ENCODE results near the gene FAM131B.

Gene FAM131B

GRCh38 chr7:143358626-143359025, 3.9 kb downstream of the FAM131B start:
- Histone ChIP-seq H3K27ac (ENCODE audit: low read depth, low read length) (no peak overlapping the region), H3K4me1 (ENCODE audit: control insufficient read depth, insufficient read depth, low read length) (no peaks in the 10 kb centered on the region), H3K36me3 (ENCODE audit: control insufficient read depth, insufficient read depth, low read length) (no peaks in the 10 kb centered on the region), H3K9ac (ENCODE audit: low read length) (no peak overlapping the region), H3K27me3 (ENCODE audit: control insufficient read depth, insufficient read depth, low read length) (peaks cover 4% of the 10 kb centered on the region), H3K4me3 (ENCODE audit: low read length) (no peak overlapping the region)

GRCh38 chr7:143356414-143357050, 6.0 kb downstream of the FAM131B start:
- H3K27ac ChIP-seq (ENCODE audit: low read depth, low read length): no peak overlapping the region
- no peak overlapping the region for H3K9ac ChIP-seq (ENCODE audit: low read length)
- H3K36me3 ChIP-seq (ENCODE audit: control insufficient read depth, insufficient read depth, low read length): no peaks in the 10 kb centered on the region
- H3K4me3 ChIP-seq (ENCODE audit: low read length): no peak overlapping the region
- no peaks in the 10 kb centered on the region for H3K4me1 ChIP-seq (ENCODE audit: control insufficient read depth, insufficient read depth, low read length)
- peaks cover 4% of the 10 kb centered on the region for H3K27me3 ChIP-seq (ENCODE audit: control insufficient read depth, insufficient read depth, low read length)

- no peaks in the 10 kb centered on the region for H3K4me1 ChIP-seq (ENCODE audit: control insufficient read depth, insufficient read depth, low read length)
- peaks cover 1% of the 10 kb centered on the region for H3K27me3 ChIP-seq (ENCODE audit: control insufficient read depth, insufficient read depth, low read length)
- H3K27ac ChIP-seq (ENCODE audit: low read depth, low read length): no peak overlapping the region
- no peaks in the 10 kb centered on the region for H3K36me3 ChIP-seq (ENCODE audit: control insufficient read depth, insufficient read depth, low read length)
- no peak overlapping the region for H3K4me3 ChIP-seq (ENCODE audit: low read length)
- H3K9ac ChIP-seq (ENCODE audit: low read length): no peak overlapping the region
These were observed 6.8 kb downstream of the FAM131B start for GRCh38 chr7:143355450-143356385.

- H3K4me3 ChIP-seq (ENCODE audit: low read length): no peak overlapping the region
- H3K27me3 ChIP-seq (ENCODE audit: control insufficient read depth, insufficient read depth, low read length): no peaks in the 10 kb centered on the region
- no peak overlapping the region for H3K9ac ChIP-seq (ENCODE audit: low read length)
- H3K27ac ChIP-seq (ENCODE audit: low read depth, low read length): no peak overlapping the region
- no peaks in the 10 kb centered on the region for H3K4me1 ChIP-seq (ENCODE audit: control insufficient read depth, insufficient read depth, low read length)
- H3K36me3 ChIP-seq (ENCODE audit: control insufficient read depth, insufficient read depth, low read length): no peaks in the 10 kb centered on the region
These were observed 7.5 kb downstream of the FAM131B start for GRCh38 chr7:143354965-143355364.

- no peaks in the 10 kb centered on the region for H3K4me1 ChIP-seq (ENCODE audit: control insufficient read depth, insufficient read depth, low read length)
- H3K27ac ChIP-seq (ENCODE audit: low read depth, low read length): no peak overlapping the region
- H3K4me3 ChIP-seq (ENCODE audit: low read length): no peak overlapping the region
- no peaks in the 10 kb centered on the region for H3K27me3 ChIP-seq (ENCODE audit: control insufficient read depth, insufficient read depth, low read length)
- no peak overlapping the region for H3K9ac ChIP-seq (ENCODE audit: low read length)
- no peaks in the 10 kb centered on the region for H3K36me3 ChIP-seq (ENCODE audit: control insufficient read depth, insufficient read depth, low read length)
These were observed 8.1 kb downstream of the FAM131B start for GRCh38 chr7:143354376-143354775.

GRCh38 chr7:143352531-143353002, 9.9 kb downstream of the FAM131B start:
- H3K4me3 ChIP-seq (ENCODE audit: low read length): no peak overlapping the region
- no peak overlapping the region for H3K27ac ChIP-seq (ENCODE audit: low read depth, low read length)
- H3K4me1 ChIP-seq (ENCODE audit: control insufficient read depth, insufficient read depth, low read length): no peaks in the 10 kb centered on the region
- no peaks in the 10 kb centered on the region for H3K27me3 ChIP-seq (ENCODE audit: control insufficient read depth, insufficient read depth, low read length)
- no peaks in the 10 kb centered on the region for H3K36me3 ChIP-seq (ENCODE audit: control insufficient read depth, insufficient read depth, low read length)
- no peak overlapping the region for H3K9ac ChIP-seq (ENCODE audit: low read length)

- no peaks in the 10 kb centered on the region for H3K27me3 ChIP-seq (ENCODE audit: control insufficient read depth, insufficient read depth, low read length)
- no peak overlapping the region for H3K4me3 ChIP-seq (ENCODE audit: low read length)
- no peak overlapping the region for H3K27ac ChIP-seq (ENCODE audit: low read depth, low read length)
- H3K36me3 ChIP-seq (ENCODE audit: control insufficient read depth, insufficient read depth, low read length): no peaks in the 10 kb centered on the region
- no peaks in the 10 kb centered on the region for H3K4me1 ChIP-seq (ENCODE audit: control insufficient read depth, insufficient read depth, low read length)
- no peak overlapping the region for H3K9ac ChIP-seq (ENCODE audit: low read length)
These were observed 10.9 kb downstream of the FAM131B start for GRCh38 chr7:143351574-143351973.

GRCh38 chr7:143351060-143351459, 11.5 kb downstream of the FAM131B start:
- H3K4me3 ChIP-seq (ENCODE audit: low read length): no peak overlapping the region
- H3K4me1 ChIP-seq (ENCODE audit: control insufficient read depth, insufficient read depth, low read length): no peaks in the 10 kb centered on the region
- H3K27ac ChIP-seq (ENCODE audit: low read depth, low read length): no peak overlapping the region
- H3K27me3 ChIP-seq (ENCODE audit: control insufficient read depth, insufficient read depth, low read length): no peaks in the 10 kb centered on the region
- no peaks in the 10 kb centered on the region for H3K36me3 ChIP-seq (ENCODE audit: control insufficient read depth, insufficient read depth, low read length)
- no peak overlapping the region for H3K9ac ChIP-seq (ENCODE audit: low read length)

GRCh38 chr7:143347950-143348349, 14.6 kb downstream of the FAM131B start:
- Histone ChIP-seq H3K4me1 (ENCODE audit: control insufficient read depth, insufficient read depth, low read length) (no peaks in the 10 kb centered on the region), H3K4me3 (ENCODE audit: low read length) (no peak overlapping the region), H3K9ac (ENCODE audit: low read length) (no peak overlapping the region), H3K27me3 (ENCODE audit: control insufficient read depth, insufficient read depth, low read length) (no peaks in the 10 kb centered on the region), H3K36me3 (ENCODE audit: control insufficient read depth, insufficient read depth, low read length) (no peaks in the 10 kb centered on the region), H3K27ac (ENCODE audit: low read depth, low read length) (no peak overlapping the region)

- H3K36me3 ChIP-seq (ENCODE audit: control insufficient read depth, insufficient read depth, low read length): no peaks in the 10 kb centered on the region
These were observed 16.5 kb downstream of the FAM131B start for GRCh38 chr7:143346018-143346417.

GRCh38 chr7:143345428-143345900, 17.0 kb downstream of the FAM131B start:
- Histone ChIP-seq H3K4me3 (ENCODE audit: low read length) (peak overlapping the region; percentile 41), H3K4me1 (ENCODE audit: control insufficient read depth, insufficient read depth, low read length) (no peaks in the 10 kb centered on the region), H3K36me3 (ENCODE audit: control insufficient read depth, insufficient read depth, low read length) (no peaks in the 10 kb centered on the region), H3K27me3 (ENCODE audit: control insufficient read depth, insufficient read depth, low read length) (no peaks in the 10 kb centered on the region), H3K9ac (ENCODE audit: low read length) (no peak overlapping the region), H3K27ac (ENCODE audit: low read depth, low read length) (no peak overlapping the region)

More at GRCh38 chr7:143346018-143346417, 16.5 kb downstream of the FAM131B start:
- no peak overlapping the region for H3K9ac ChIP-seq (ENCODE audit: low read length)
- H3K27ac ChIP-seq (ENCODE audit: low read depth, low read length): no peak overlapping the region
- H3K4me1 ChIP-seq (ENCODE audit: control insufficient read depth, insufficient read depth, low read length): no peaks in the 10 kb centered on the region
- no peaks in the 10 kb centered on the region for H3K27me3 ChIP-seq (ENCODE audit: control insufficient read depth, insufficient read depth, low read length)
- H3K4me3 ChIP-seq (ENCODE audit: low read length): no peak overlapping the region

GRCh38 chr7:143343596-143343995, 18.9 kb downstream of the FAM131B start:
- no peak overlapping the region for H3K9ac ChIP-seq (ENCODE audit: low read length)
- no peak overlapping the region for H3K27ac ChIP-seq (ENCODE audit: low read depth, low read length)
- no peaks in the 10 kb centered on the region for H3K4me1 ChIP-seq (ENCODE audit: control insufficient read depth, insufficient read depth, low read length)
- no peak overlapping the region for H3K4me3 ChIP-seq (ENCODE audit: low read length)
- H3K36me3 ChIP-seq (ENCODE audit: control insufficient read depth, insufficient read depth, low read length): no peaks in the 10 kb centered on the region
- H3K27me3 ChIP-seq (ENCODE audit: control insufficient read depth, insufficient read depth, low read length): no peaks in the 10 kb centered on the region

Data from rectal smooth muscle tissue (tissue), 1 donor.